IPS DF 4.7 (cell line): ENCODE data around the gene SIK3.

Experiments used
- DNase-seq: peaks from one replicate; pipeline ENCODE4 v3.0.0-alpha.2; 2013; ENCODE audit warnings: low spot score; ENCODE audit errors: extremely low read depth

Gene SIK3

DNA sequence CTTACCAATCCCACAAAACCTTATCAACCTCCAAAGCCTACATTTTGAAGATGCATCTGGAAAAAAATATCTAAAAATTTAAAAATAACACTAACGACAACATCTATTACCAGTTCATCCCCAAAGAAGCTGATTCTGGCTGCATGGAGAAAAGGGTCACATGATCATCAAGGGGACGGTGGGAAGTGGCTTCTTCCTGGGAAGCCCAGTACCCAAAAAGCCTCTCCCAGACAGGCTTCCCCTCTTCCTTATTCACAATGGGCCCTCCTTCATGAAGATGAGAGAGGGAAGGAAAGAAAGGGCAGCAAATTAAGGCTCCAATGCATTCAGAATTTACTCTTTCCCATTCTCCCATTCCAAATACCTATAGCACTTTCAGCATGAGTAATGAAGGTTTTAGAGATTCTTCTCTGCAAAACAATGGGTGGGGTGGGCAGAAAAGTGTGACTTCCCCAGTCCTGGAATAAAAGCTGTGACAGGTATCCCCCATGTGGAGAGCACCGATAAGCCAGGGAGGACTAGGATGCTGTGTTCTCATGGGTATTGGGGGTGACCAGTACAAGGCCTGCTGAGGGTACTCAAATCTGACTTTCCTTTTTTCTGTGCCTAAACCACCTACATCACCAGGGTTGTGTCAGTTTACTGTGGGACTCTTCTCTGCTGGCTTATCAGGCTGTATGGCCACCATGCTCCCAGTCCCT lies 88.2 kb downstream of the SIK3 start:
- no peak for DNase-seq

- no peak for DNase-seq
Observed at GRCh38 chr11:117005758-117006157, 92.5 kb downstream of the SIK3 start.

GRCh38 chr11:117002639-117003299 lies 95.5 kb downstream of the SIK3 start:
- DNase-seq, result no peak

DNA sequence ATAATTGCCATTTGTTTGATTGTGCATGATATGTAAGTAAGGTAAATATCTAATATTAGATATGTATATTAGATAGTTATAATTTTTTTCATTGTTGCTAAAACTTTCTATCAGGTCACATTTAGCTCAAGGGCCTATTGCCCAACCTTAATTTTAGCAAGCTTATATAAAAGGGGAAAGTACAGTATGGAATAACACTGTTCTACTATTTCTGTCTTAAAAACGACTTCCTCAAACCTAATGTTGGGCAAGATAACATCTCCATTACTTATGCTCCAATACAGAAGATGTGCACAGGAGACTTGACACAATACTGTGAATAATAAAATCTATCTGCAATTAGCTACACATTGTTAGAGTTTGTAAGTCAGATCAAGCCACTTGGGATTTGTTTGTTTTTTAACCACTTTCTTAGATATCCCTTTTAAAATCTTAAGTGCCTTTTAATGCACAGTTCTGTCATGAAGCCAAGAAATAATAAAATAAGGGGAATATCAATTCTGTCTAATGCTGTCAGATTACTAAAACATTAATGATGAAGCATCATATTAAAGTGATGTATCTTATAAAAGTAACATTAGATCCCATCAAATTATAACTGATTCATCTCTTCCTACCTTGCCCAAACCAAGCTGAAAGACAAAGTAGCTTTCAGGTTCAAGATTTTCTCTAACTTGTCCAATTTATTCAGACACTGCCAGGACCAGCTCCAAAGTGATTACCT lies 98.1 kb downstream of the SIK3 start:
- no peak for DNase-seq

- no peak for DNase-seq
Observed at GRCh38 chr11:116997071-116997470, 101.2 kb downstream of the SIK3 start.

DNA sequence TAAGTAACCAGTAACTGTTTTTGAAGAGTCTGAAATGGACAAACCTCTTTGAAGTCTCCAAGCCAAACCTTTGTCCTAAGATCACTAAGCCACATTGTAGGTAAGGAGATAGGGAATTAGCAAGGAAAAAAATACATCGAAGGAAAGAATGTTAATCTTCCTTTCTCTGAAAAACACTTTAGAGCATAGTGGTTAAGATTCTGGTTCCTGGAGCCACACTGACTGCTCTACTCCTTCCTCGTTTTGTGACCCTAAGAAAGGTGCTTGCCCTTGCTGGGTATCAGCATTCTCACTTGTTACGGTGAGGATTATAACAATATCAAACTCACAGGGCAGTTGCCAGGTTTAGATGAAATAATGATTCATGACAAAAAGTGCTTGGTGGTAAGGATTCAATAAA lies 104.0 kb downstream of the SIK3 start:
- DNase-seq, result no peak

DNA sequence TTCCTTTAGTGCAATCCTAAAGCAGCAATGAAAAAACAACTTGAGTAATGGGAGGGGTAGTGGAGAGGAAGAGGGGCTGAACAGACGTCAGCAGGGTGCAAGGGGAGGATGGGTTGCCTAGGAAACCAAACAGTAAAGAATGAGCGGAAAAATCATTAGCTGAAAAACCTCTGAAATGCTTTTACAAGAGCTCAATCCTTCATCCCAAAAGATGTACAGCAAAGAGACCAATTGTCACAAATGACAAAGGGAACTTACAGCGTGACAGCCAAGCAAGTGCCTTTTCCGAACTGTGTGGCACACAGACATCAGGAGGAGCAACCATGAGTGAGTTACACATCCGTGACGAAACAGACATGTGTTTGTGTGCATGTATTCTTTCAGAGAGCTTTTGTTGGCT lies 104.6 kb downstream of the SIK3 start:
- DNase-seq, result no peak

GRCh38 chr11:116991491-116991890 lies 106.7 kb downstream of the SIK3 start:
- no peak for DNase-seq

GRCh38 chr11:116990811-116991210 lies 107.4 kb downstream of the SIK3 start:
- no peak for DNase-seq

GRCh38 chr11:116990061-116990473 lies 108.2 kb downstream of the SIK3 start:
- no peak for DNase-seq

GRCh38 chr11:116989184-116989583 lies 109.0 kb downstream of the SIK3 start:
- DNase-seq, result no peak

DNA sequence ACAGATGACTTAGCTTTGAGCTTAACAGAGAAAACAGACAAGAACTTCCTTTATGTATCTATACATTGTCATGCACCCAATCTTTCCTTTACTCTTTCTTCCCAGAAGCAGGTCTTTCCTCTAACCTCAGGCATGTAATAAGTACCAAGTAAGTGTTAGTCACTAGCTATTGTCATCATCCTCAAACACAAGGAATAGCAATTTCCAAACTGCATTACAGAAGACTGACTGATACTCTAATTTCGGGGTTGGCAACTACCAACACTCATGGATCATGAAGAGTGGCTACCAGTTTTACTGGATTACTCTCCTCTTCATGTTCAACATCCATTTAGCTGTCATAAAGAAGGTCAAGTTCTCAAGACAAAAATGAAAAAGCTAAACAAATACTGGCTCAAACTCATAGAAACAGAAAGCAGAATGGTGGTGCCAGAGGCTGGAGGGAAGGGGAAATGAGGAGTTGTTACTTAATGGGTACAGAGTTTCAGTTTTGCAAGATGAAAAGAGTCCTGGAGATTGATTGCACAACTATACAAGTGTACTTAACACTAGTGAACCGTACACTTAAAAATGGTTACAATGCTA lies 111.6 kb downstream of the SIK3 start:
- no peak for DNase-seq

GRCh38 chr11:116984589-116984988 lies 113.6 kb downstream of the SIK3 start:
- no peak for DNase-seq

GRCh38 chr11:116984186-116984585 lies 114.0 kb downstream of the SIK3 start:
- DNase-seq, result no peak

- no peak for DNase-seq
Observed at GRCh38 chr11:116981266-116981885, 116.9 kb downstream of the SIK3 start.

- no peak for DNase-seq
Observed at GRCh38 chr11:116980136-116980793, 118.0 kb downstream of the SIK3 start.

DNA sequence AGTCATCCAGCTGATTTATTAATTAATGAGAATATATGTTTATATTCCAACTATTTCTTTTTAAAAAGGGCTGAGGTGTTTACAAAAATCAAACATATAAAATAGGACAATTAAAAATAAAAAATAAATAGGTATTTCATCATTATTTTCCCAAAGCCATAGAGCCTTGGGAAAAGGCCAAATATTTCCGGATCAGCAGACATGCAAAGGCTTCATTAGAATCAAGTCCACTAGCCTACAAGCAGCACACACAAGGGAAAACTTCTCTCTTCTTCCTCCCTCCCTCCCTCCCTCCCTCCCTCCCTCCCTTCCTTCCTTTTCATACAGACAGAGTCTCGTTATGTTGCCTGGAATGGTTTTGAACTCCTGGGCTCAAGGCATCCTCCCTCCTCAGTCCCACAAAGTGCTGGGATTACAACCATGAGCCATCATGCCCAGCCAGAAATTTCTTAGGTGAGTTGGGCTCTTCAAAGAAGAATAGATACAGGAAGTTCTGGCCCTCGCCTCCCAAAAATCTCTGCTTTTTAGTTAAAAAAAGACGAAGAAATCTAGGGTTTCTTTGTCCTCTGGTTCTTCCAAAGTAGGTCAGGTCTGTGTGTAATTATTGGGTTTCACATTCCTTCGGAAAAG lies 121.2 kb downstream of the SIK3 start:
- no peak for DNase-seq

GRCh38 chr11:116975661-116976060 lies 122.6 kb downstream of the SIK3 start:
- DNase-seq, result no peak

DNA sequence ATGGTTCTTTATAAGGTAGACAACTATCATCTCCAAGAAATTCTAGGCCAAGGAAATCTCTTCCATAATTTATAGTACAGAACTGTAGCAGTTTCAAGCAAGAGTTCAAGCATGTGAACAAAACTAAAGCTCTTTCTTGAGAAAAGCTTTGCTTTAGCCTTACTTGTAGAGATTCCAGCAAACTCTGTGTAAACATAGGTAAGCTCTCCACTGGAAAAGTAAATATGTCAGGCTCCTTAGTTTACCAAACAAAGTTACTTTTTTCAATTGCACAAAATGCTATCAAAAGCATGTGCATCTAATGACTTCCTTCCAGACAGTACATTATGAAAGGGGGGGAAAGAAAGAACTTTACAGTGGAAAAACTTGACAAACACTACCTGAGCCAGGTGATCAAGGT lies 125.0 kb downstream of the SIK3 start:
- no peak for DNase-seq

GRCh38 chr11:116972691-116973090 lies 125.5 kb downstream of the SIK3 start:
- DNase-seq, result no peak
